ENCODE measurements around the gene C5orf58. TPM values are rescaled to one million over a fixed set of nuclear protein-coding genes. Genes with fewer than 3 reads are reported as not detected.

Gene C5orf58
- polyA plus RNA-seq, 1 donor from 2014 or later, result not detected

DNA sequence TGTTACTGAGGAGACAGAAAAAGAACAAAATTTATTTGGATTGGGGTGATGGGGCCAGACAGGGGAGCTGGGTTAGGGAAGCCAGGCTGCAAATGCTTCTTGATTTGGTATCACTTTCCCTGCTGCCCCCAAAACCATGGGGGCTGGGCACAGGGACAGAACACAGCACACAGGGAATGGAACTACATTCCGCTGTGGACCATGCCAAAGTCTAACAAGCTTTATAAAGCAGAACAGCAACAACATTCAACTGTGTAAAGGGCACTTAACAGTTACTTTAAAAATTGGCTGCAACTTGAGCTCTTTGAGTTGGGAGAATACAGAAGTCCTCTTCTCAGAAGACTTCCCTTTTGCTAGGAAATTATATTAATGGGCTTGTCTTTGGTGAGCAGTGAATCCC, 23.8 kb downstream of the C5orf58 start:
- H3K4me3 ChIP-seq (ENCODE audit: low read length), result no peak overlapping the region
- H4K20me1 ChIP-seq (ENCODE audit: insufficient read depth), result no peaks in the 10 kb centered on the region
- H3K27ac ChIP-seq (ENCODE audit: low read length), result no peak overlapping the region
- no peaks in the 10 kb centered on the region for H3K9me2 ChIP-seq (ENCODE audit: insufficient read depth, low read length)
- H3K9me3 ChIP-seq (ENCODE audit: low read length), result no peaks in the 10 kb centered on the region
- H3K27me3 ChIP-seq (ENCODE audit: insufficient read depth, low read depth, low read length), result no peaks in the 10 kb centered on the region
- TF ChIP-seq, protein P1, sequence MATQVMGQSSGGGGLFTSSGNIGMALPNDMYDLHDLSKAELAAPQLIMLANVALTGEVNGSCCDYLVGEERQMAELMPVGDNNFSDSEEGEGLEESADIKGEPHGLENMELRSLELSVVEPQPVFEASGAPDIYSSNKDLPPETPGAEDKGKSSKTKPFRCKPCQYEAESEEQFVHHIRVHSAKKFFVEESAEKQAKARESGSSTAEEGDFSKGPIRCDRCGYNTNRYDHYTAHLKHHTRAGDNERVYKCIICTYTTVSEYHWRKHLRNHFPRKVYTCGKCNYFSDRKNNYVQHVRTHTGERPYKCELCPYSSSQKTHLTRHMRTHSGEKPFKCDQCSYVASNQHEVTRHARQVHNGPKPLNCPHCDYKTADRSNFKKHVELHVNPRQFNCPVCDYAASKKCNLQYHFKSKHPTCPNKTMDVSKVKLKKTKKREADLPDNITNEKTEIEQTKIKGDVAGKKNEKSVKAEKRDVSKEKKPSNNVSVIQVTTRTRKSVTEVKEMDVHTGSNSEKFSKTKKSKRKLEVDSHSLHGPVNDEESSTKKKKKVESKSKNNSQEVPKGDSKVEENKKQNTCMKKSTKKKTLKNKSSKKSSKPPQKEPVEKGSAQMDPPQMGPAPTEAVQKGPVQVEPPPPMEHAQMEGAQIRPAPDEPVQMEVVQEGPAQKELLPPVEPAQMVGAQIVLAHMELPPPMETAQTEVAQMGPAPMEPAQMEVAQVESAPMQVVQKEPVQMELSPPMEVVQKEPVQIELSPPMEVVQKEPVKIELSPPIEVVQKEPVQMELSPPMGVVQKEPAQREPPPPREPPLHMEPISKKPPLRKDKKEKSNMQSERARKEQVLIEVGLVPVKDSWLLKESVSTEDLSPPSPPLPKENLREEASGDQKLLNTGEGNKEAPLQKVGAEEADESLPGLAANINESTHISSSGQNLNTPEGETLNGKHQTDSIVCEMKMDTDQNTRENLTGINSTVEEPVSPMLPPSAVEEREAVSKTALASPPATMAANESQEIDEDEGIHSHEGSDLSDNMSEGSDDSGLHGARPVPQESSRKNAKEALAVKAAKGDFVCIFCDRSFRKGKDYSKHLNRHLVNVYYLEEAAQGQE (IDR thresholded peaks at IDR 0.05; ENCODE audit: borderline replicate concordance), result no peak
- TF ChIP-seq, protein P2, sequence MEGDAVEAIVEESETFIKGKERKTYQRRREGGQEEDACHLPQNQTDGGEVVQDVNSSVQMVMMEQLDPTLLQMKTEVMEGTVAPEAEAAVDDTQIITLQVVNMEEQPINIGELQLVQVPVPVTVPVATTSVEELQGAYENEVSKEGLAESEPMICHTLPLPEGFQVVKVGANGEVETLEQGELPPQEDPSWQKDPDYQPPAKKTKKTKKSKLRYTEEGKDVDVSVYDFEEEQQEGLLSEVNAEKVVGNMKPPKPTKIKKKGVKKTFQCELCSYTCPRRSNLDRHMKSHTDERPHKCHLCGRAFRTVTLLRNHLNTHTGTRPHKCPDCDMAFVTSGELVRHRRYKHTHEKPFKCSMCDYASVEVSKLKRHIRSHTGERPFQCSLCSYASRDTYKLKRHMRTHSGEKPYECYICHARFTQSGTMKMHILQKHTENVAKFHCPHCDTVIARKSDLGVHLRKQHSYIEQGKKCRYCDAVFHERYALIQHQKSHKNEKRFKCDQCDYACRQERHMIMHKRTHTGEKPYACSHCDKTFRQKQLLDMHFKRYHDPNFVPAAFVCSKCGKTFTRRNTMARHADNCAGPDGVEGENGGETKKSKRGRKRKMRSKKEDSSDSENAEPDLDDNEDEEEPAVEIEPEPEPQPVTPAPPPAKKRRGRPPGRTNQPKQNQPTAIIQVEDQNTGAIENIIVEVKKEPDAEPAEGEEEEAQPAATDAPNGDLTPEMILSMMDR (IDR thresholded peaks at IDR 0.05; ENCODE audit: poor library complexity, severe bottlenecking), result no peak
- TF ChIP-seq POLR2AphosphoS5 (IDR thresholded peaks at IDR 0.05), result no peak
- no peak overlapping the region for H3K4me2 ChIP-seq (ENCODE audit: low read length)
- H2AFZ ChIP-seq (ENCODE audit: low read depth, low read length), result no peak overlapping the region
- H3K79me2 ChIP-seq (replicated peaks; ENCODE audit: insufficient read depth, low read length), result no peaks in the 10 kb centered on the region
- no peak overlapping the region for H3K9ac ChIP-seq (ENCODE audit: low read length)
- no peaks in the 10 kb centered on the region for H3F3A ChIP-seq (ENCODE audit: insufficient read depth, low read length, poor library complexity, severe bottlenecking)
- no peaks in the 10 kb centered on the region for H3K36me3 ChIP-seq (ENCODE audit: insufficient read depth, low read length)

DNA sequence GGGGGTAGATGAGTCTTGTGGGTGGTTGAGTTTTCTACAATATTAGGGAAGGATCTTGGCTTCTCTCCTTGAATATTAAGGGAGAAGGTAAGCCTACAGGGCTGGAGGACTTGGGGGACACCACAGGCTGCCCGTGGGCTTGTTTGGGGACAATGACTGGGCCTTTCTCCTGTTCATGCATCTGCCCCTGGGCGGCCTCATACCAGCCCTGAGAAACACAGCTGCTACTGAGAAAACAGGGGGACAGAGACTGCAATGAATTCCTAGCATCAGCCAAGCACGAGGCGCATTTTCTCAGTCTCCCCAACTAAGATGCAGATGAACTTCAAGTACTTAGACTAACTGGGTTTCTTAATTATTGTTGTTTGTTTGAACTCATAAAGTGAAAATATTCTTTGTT, 24.6 kb downstream of the C5orf58 start:
- TF ChIP-seq TAF1 (IDR thresholded peaks at IDR 0.05; ENCODE audit: low read depth) (no peak), SMC3 (conservative IDR thresholded peaks at IDR 0.05; ENCODE audit: poor library complexity) (no peak), MXI1 (conservative IDR thresholded peaks at IDR 0.05; ENCODE audit: poor library complexity, severe bottlenecking) (no peak), POLR2AphosphoS5 (IDR thresholded peaks at IDR 0.05) (no peak), EZH2 (IDR thresholded peaks at IDR 0.05; ENCODE audit: borderline replicate concordance, insufficient read depth, low read length, poor library complexity, severe bottlenecking) (no peak), EP300 (conservative IDR thresholded peaks at IDR 0.05; ENCODE audit: poor library complexity, severe bottlenecking) (no peak), RAD21 (conservative IDR thresholded peaks at IDR 0.05) (no peak)
- TF ChIP-seq, protein P1 (IDR thresholded peaks at IDR 0.05; ENCODE audit: borderline replicate concordance), result no peak
- TF ChIP-seq, protein P2 (IDR thresholded peaks at IDR 0.05; ENCODE audit: poor library complexity, severe bottlenecking), result no peak
- H3K27me3 ChIP-seq (ENCODE audit: insufficient read depth, low read depth, low read length), result no peaks in the 10 kb centered on the region
- no peak overlapping the region for H3K9ac ChIP-seq (ENCODE audit: low read length)
- no peak overlapping the region for H3K27ac ChIP-seq (ENCODE audit: low read length)
- no peaks in the 10 kb centered on the region for H3K36me3 ChIP-seq (ENCODE audit: insufficient read depth, low read length)
- no peak overlapping the region for H3K4me2 ChIP-seq (ENCODE audit: low read length)
- no peaks in the 10 kb centered on the region for H4K20me1 ChIP-seq (ENCODE audit: insufficient read depth)
- no peaks in the 10 kb centered on the region for H3F3A ChIP-seq (ENCODE audit: insufficient read depth, low read length, poor library complexity, severe bottlenecking)
- no peaks in the 10 kb centered on the region for H3K9me2 ChIP-seq (ENCODE audit: insufficient read depth, low read length)
- H3K79me2 ChIP-seq (replicated peaks; ENCODE audit: insufficient read depth, low read length), result no peaks in the 10 kb centered on the region
- H3K4me3 ChIP-seq (ENCODE audit: low read length), result no peak overlapping the region
- H2AFZ ChIP-seq (ENCODE audit: low read depth, low read length), result no peak overlapping the region
- no peaks in the 10 kb centered on the region for H3K9me3 ChIP-seq (ENCODE audit: low read length)
